HG03159 (cell line): Measurements from ENCODE around the gene SLC50A1.

Source experiments
- ATAC-seq: cut with Tn5 transposase; IDR thresholded peaks from one replicate; pipeline ENCODE4 v1.9.1; 2021; ENCODE audit warnings: mild to moderate bottlenecking, moderate library complexity; ENCODE audit not compliant: unreplicated experiment

The SLC50A1 gene, protein sequence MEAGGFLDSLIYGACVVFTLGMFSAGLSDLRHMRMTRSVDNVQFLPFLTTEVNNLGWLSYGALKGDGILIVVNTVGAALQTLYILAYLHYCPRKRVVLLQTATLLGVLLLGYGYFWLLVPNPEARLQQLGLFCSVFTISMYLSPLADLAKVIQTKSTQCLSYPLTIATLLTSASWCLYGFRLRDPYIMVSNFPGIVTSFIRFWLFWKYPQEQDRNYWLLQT

DNA sequence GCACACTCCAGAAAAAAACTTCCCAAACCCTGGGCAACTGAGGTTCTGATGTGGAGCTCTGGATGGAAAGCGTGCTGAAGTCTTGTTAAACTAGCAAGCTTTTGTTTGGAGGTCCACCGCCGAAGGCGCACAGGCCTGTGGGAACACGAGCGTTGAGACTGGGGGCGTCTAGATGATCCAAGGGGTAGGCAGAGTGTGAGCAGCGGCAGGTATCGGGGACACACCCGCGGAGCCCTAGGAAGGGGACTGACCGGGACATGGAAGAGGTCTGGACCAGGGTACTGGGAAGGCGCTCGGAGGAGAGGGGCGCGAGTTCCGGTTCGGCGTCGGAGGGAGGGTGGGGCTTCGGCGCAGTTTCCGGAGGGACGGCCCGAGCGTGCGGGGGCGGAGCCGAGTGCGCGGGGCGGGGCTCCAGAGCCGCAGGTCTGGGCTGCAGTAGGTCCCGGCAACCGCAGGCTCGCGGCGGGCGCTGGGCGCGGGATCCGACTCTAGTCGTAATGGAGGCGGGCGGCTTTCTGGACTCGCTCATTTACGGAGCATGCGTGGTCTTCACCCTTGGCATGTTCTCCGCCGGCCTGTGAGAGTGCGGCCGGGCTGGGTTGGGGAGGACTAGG lies at the start of gene SLC50A1:
SLC50A1 (plus strand) TSS at position 438 of the 614 bp plus-strand sequence; CDS start at position 498, 60 bp downstream.
- ATAC-seq, result peak; percentile 74

DNA sequence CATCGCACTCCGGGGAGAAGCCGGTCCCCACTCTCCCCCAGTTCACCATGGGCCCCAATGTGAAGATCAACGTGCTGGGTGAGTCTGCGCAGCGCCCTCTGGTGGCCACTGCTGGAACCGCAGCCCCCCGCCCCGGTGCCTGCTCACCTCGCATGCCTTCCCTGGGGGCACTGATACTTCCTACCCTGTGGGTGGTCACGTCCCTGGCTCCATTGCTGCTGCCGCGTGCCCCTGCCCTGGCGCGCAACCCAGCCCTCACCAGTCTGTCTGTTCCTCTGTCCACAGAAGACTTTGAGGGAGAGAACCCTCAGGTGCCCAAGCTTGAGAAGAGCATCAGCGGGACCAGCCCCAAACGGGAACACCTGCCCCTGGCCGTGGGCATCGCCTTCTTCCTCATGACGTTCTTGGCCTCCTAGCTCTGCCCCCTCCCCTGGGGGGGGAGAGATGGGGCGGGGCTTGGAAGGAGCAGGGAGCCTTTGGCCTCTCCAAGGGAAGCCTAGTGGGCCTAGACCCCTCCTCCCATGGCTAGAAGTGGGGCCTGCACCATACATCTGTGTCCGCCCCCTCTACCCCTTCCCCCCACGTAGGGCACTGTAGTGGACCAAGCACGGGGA lies 49.4 kb upstream of the SLC50A1 start:
- ATAC-seq, result no peak

DNA sequence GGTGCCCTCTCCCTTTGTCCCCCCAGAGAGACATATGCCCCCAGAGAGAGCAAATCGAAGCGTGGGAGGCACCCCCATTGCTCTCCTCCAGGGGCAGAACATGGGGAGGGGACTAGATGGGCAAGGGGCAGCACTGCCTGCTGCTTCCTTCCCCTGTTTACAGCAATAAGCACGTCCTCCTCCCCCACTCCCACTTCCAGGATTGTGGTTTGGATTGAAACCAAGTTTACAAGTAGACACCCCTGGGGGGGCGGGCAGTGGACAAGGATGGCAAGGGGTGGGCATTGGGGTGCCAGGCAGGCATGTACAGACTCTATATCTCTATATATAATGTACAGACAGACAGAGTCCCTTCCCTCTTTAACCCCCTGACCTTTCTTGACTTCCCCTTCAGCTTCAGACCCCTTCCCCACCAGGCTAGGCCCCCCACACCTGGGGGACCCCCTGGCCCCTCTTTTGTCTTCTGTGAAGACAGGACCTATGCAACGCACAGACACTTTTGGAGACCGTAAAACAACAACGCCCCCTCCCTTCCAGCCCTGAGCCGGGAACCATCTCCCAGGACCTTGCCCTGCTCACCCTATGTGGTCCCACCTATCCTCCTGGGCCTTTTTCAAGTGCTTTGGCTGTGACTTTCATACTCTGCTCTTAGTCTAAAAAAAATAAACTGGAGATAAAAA lies 48.7 kb upstream of the SLC50A1 start:
- no peak for ATAC-seq

DNA sequence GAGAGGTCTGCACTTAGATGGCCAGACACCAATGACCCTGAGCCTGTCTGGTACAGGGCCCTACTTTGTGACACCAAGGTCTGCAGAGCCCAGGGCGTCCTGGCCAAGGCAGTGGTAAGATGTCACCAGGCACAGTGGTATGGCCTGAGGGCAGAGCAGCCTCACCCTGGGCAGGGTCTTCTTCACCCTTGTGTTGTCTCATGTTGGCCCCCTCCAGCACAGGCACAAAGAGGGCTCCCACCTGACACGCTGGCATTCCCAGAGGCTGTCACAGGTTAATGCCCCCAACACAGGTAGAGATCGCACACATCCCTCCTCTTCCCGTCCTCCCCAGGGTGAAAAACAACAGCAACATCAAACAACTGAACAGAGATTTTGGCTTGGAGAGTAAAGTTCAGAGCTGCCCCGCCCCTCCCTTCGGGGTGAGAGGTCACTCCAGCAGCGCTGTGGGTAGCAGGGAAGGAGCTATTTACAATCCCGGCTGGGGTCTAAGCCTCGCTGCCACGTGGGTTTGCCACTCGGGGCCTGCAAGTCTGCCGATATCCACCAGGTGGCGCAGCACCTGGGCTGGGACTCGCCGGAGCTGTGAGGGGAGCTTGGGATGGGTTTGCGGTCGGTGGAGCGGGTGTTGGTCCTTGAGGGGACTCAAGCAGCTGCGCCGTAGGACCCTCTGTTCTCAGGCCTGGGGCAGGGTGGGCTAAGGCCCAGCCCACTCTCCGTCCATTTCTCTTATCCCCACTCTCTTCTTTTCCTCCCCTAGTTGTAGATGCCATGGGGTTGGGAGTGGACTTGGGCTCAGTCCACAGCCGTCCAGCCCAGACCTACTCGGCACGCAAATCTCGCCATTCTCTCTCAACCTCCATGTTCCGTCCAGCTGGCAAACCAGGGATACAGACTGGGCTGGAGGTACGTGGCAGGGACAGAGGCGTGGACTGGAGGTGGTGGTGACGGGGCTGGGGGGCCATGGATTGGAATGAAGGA lies 44.3 kb upstream of the SLC50A1 start:
- no peak for ATAC-seq

DNA sequence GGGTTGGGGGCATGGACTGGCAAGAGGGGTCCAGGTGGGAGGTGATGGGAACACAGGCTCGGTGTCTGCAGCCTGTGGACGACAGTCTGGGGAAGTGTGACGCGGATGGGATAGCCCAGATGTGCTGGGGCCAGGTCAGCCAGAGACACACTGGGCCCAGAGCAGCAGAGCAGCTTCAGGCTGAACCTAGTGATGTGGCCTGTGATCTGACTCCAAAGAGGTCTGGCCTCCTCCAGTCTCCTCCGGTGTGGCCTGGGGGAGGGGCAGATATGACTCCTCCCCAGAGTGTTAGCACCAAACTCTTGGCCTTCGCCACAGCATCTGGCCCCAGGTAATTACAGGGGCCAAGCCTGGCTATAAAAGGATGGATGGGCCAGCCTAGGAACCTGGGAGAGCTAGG lies 43.5 kb upstream of the SLC50A1 start:
- no peak for ATAC-seq

DNA sequence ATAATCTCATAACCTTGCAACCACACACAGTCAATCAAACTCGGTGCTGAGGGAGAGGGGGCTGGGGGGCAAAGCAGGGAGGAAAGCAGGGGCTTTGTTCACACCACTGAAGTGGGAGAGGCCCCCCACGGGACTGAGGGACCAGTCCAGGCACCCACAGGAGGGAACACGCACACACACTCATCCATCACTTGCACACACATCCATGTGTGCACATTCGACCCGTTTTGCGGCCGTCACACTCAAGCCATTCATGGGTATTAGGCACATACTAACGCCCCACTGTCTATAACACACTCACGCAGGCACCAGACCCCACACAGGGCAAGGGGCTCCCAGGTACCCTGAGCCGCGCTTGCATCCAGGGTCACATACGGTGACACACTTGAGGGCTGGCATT lies 43.0 kb upstream of the SLC50A1 start:
- no peak for ATAC-seq

DNA sequence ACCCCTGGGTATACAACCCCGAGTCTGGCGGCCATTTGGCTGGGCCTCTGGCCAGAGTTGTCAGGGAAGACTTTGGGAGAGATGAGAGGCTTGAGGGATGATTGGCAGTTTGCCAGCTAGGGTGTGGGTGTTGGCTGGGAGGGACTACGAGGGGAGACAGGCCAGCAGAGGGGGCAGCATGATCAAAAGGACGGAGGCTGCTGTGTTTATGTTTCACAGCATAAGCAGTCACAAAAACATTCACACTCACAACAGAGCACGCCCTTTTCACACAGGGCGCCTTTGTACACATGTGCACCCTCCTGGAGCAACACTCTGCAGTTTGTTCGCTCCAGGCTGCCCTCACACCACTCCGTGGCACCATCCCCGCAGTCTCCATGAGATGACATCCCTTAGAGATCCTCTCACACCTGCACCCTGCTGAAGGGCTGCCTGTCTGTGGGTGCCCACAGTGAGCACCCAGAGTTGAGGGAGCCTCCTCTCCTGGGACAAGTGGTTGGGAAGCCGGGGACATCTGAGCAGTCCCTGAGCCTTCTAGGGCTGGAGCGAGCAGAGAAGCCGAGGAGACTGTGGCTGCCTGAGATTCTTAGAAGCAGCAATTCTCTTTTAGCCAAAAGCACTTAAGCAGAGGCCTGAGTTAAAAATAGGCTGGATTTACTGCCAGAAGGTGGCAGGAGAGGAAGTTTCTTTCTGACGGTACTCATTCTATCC lies 41.6 kb upstream of the SLC50A1 start:
- no peak for ATAC-seq

DNA sequence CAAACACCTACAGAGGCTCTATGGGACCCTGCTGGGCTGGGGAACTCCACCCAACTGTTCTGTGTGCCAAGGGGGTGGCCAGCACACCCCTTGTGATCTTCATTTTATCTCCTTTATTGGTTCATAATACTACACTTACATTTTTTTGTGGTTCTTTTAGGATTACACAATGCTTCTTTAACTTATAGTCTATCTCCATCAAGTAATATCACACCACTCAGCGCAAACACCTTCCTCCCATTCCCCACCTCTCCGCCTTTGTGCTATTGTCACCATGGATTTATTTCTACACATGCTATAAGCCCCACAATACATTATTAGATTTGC lies 41.1 kb upstream of the SLC50A1 start:
- ATAC-seq, result no peak

DNA sequence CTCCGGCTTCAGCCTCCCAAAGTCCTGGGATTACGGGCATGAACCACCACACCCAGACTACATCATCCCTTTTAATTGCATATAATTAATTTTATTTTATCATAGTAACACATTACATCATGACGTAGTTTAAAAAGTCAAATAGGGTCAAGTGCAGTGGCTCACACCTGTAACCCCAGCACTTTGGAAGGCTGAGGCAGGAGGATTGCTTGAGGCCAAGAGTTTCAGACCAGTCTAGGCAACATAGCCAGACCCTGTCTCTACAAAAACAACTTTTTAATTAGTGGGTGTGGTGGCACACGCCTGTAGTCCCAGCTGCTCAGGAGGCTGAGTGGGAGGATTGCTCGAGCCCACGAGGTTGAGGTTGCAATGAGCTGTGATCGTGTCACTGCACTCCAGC lies 36.3 kb upstream of the SLC50A1 start:
- ATAC-seq, result no peak

DNA sequence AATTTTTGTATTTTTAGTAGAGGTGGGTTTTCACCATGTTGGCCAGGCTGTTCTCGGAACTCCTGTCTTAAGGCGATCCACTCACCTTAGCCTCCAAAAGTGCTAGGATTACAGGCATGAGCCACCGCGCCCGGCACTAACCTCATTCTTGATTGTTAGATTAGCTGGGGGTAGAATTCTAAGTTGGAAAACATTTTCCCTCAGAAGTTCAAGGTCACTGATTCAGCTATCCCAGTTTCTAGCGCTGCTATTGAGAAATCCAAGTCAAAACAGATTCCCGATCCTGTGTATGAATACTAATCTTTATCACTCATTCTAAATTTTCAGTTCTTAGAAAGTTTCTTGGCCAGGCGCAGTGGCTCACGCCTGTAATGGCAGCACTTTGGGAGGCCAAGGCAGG lies 32.3 kb upstream of the SLC50A1 start:
- no peak for ATAC-seq

DNA sequence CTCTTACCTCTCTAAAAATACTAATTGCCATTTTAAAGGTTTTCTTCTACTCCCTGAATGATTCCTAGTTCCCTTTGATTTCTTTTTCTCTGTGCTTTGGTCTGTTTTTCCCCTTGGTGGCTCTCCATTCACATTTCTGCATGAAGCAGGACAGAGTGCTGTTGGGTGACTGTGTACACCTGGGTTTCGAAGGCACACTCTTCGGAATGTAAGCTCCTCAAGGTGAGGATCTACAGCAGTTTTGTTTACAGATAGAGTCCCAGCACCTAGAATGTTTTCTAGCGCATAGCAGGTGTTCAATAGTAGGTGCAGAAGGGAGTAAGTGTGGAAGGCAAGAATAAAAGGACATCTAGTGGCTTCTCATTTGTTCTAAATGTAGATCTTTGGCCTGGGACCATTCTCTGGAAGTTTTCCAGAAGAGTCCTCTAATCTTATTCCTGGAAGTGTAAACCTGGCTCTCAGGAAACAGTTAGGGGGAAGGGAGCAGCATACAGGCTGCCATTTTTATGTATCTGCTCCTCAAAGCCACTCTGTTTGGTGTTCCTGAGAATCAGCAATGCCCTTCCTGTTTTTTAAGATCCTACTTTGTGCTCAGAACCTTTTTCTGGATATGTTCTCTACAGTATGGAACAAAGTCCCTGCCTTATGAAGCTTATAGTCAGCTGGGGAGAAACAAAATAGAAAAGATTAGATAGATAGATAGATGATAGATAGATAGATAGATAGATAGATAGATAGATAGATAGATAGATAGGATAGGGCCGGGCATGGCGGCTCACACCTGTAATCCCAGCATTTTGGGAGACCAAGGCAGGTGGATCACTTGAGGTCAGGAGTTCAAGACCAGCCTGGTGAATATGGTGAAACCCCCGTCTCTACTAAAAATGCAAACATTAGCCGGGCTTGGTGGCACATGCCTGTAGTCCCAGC lies 30.8 kb upstream of the SLC50A1 start:
- no peak for ATAC-seq

DNA sequence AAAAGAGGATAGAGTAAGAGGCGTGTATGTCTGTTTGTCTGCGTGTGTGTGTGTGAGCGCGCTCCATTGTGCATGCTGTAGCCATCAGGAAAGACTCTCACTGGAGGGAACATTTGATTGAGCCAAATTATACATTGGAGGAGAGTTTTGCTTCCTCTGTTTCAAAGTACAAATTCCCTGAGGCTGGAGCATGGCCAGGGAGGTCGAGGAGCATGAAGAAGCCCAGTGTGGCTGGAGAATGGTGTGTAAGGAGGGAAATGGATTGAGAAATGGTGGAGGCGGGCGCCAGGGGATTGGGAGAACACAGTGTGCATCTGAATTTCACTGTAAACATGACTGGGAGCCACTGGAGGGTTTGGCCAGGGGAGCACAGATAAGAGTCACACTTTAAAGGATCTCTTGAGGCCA lies 30.0 kb upstream of the SLC50A1 start:
- no peak for ATAC-seq

DNA sequence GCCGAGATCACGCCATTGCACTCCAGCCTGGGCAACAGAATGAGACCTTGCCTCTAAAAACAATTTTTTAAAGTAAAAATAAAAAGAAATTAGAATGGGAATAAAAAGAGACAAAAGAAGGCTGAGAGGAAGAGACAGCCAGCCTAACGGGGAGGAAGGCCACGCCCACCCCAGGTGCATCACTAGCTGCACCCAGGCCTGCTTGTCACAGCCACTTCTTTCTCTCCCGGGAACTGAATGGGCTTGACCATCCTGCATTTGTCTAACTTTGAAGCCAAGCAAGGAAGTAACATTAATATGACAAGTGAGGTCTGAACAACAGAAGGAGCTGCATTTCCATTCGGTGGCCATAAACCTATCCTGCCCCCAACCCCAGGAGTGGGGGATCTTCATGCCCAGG lies 28.8 kb upstream of the SLC50A1 start:
- ATAC-seq, result no peak

DNA sequence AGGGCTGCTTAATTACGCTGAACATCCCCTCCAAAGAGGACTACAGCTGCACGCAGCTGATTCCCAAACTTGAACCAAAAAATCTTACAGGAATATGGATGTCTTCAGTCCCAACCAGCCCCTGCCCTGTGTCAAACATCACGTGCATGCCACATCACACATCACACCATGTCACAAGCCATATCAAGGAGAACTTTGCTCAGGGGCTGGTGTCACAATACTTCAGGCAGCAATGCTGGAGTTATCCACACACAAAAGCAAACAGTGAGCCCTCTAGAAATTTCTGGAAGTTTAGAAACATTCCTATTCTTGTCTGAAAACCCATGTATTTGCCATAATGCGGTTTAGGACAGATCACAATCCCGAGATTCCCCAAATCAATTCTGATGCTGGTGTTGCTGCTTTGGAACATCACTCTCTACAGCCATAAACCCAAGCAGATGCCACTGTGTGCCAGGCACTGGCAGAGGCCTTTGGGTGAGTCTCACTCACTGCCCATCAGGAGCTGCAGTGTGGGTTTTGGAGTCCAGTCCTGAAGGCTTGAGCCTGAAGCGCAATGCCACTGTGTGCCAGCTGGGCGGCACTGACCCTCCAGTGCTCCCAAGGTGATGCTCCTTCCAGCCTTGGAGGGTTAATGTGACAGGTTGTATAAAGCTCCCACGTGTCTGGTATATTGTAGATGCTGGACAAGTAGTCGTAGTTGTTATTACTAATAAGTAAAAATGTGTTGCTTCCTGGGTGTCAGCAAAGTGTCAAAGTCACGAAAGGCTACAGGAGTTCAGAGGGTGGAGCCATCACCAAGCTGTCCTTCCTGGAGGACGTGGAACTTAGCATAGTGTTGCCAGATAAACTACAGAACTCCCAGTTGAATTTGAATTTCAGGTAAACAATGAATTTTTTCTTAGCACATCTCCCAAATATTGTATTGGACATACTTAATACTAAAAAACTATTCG lies 28.1 kb upstream of the SLC50A1 start:
- no peak for ATAC-seq

DNA sequence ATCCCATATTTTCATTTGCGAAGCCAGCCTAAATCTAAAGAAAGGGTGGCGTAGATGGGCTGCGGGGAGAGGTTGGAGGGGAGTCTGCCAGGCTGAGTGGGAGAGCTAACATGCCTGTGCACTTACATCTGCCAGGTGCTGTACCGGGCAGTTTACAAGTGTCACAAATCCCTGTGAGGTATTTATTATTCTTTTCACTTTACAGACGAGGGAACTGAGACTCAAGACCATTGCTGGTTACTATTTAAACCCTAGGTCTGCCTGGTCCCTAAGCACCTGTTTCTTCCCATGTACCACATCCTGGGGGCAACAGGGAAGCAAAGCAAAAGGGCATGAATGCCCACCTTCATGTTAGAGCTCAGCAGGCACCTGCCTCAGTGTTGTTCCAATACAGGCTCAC lies 27.4 kb upstream of the SLC50A1 start:
- ATAC-seq, result no peak

DNA sequence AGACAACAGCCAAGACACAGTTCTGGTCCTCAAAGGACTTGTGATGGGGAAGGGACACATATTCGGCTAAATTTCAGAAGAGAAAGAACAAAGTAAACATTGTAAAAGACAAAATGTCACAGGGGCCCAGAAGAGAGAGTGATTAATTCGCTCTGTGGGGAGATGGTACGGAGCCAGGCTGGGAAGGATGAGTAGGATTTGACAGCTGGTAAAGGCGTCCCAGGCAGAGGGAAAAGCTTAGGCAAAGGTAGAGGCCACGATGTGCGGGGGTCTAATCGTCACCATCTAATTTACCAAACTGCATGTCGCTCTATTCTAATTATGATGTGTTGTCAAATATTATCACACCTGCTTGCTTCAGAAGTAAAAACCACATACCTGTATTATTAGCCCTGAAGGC lies 25.3 kb upstream of the SLC50A1 start:
- ATAC-seq, result no peak

DNA sequence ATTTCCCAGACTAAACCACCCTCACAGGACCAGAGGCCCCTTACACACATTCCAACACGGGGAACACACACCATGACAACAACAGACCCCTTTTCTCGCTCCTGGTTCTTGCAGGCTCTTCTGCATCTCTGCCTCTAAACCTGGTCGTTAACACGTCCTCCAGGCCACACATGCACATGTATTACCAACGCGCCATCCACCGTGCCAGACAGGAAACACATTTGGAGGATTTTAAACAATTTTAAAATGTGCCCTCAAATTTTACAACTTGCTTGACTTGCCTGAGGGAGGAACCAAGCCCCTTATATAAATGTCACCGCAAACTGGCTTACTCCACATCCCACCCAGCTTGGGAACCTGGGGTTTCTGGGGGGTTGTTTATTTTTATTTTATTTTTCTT lies 24.8 kb upstream of the SLC50A1 start:
- no peak for ATAC-seq

DNA sequence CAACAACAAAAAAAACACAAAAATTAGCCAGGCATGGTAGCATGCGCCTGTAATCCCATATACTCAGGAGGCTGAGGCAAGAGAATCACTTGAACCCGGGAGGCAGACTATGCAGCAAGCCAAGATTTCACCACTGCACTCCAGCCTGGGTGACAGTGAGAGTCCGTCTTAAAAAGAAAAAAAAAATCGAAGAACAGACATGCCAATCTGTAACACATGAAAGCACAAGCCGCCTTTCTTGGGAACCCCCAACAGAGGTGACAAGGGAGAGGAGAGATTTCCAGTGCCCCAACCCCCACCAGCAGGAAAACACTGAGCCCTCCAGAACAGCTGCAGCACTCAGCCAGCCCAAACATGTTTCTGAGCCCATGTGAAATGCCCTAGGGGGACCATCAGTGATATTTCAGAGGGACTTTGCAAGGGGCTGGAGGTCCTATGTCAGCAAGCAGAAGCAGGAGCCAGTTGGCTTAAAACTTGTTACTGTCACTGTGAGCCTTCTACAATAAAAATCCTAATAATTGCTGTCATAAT lies 22.1 kb upstream of the SLC50A1 start:
- no peak for ATAC-seq
